HG03045 (cell line): ENCODE measurements around the gene NRXN3.

Source experiments
- ATAC-seq: cut with Tn5 transposase; IDR thresholded peaks from one replicate; pipeline ENCODE4 v1.9.1; 2021; ENCODE audit warnings: mild to moderate bottlenecking, moderate library complexity; ENCODE audit not compliant: unreplicated experiment

Gene NRXN3

DNA sequence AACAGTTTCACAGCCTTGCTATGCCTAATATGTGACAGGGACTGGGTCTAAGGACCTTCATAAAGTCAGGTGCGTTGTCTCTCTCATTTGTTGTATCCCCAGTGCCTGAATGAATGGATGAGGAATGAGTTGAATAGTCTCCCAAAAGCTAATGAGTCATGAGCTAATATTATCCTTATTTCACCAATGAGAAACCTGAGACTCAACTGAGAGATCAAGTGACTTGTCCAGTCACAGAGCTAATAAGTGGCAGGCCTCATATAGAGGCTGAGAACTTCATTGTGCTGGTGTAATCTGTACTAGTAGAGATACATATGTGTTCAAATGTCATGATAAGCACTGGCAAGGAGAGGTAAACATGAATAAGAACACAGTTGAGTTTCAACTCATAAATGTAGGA is 612.4 kb downstream of the NRXN3 start:
- ATAC-seq: no peak

DNA sequence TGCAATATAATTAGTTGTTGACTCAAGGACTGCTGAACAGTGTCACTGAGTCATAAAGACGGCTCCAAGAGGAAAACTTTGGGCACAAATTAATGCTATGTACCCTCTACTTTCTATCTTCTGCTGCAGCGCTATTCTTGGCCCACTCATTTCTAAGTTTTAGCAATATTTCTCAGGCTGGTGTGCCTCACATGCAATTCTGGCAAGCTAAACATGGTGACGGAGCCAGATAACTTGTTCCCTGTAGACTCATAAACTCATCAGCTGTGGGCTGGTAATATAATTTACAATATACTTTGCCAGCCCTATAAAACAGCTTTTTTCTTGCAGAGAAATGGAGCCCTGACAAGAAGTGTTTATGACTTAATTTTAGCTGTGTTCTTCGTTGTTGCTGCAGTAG is 615.1 kb downstream of the NRXN3 start:
- ATAC-seq: no peak

- ATAC-seq: no peak
Measured at GRCh38 chr14:78788467-78789360, 618.5 kb downstream of the NRXN3 start.

DNA sequence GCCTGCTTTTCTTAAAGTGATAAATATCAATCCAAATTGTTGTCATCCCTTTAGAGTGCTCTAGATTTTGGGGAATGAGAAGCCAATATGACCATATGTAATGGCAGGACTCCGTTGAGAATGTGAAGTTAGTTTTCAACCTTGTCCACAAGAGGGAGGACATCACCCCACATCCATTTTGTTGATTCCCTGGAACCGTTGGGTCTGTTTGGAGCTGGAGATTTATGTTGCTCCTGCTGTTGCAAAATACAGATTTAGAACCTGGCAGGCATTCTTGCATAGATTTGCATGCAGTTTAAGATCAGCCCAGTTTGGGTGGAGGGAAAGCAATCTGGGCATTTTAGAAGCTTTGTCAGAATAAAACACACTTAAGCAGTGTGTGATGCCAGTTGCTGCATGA is 620.1 kb downstream of the NRXN3 start:
- no peak for ATAC-seq

- ATAC-seq: no peak
Measured at GRCh38 chr14:78798757-78799156, 628.6 kb downstream of the NRXN3 start.

DNA sequence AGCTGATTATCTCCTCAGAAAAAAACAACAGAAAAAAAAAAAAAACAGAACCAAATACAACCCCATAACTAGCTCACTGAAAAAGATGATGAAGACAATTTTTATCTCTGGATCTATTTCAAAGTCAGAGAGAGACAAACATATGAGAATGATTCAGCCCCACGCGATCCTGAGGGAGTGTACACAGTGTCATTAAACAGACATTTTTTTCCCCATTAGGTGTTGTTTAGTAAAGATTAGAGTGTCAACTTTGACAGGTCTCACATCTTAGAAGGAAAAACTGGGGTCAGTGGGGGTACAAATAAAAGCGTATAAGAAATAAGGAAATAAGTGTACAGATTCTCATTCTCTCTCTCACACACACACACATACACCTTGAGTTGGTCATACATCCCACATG is 635.4 kb downstream of the NRXN3 start:
- ATAC-seq: no peak

GRCh38 chr14:78823035-78823434 is 652.9 kb downstream of the NRXN3 start:
- no peak for ATAC-seq

DNA sequence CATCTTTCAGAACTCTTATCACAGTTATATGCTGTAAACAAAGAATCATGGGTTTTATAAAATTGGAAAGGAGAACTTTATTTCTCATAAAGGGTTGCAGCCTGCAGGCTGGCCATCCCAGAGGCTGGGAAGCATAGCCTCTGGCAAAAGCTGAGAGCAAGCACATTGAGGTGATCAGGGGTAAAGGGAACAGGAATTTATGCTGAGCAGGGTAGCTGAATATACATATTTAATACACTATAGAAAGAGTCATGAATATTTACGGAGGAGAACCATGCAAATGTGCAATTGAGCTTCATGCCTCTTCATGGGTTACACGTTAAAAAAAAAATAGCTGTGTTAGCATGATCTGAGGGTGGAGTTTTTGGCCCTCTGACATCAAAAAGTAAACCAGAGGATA is 653.3 kb downstream of the NRXN3 start:
- ATAC-seq: no peak

GRCh38 chr14:78829274-78829673 is 659.1 kb downstream of the NRXN3 start:
- no peak for ATAC-seq

DNA sequence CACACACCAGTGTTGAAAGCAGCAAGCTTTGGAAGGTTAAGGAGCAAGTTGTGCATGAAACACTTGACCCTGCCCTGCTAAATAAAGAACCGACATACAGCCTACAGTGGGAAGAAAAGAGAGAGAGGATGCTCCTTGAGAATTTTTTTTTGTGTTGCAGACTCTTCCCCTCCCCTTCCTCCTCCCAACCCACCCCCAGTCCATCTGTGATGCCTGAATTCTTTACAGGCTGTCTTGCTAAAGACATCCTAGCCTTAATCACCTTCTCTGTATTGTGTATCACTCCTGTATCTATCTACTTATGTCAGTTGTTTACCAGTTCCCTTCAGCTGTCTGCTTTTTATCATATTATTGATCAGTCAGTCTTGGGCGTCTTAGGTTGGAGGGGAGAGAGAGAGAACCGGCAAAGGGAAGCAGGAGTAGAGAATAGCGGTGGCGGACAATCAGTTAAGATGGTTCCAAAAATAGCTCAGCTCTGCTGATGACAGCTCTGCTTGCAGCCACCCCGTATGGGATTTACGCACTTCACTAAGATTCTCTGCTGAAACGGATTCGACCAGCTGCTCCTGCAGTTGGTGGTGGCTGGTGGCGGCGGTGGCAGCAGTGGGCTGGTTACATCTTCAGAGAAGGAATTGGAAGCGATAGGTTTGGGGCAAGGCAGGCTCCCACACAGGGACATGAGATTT is 664.7 kb downstream of the NRXN3 start:
- no peak for ATAC-seq

DNA sequence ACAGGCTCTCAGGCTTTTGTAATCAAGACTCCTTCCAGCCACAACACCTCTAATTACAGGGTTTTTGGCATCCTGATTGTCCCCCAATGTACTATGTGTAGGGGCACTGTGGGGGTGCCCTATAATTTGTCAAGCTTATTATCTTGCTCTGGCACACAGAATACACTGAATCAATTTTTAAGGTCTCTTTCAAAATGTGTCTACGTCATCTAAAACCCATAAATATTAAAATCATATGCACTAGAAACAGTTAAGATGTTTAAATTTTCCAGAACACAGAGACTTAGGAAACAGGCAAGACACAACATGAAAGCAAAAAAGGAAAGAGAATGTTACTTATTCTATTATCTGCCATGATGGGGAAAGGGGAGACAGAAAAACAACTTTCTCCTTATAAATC is 665.7 kb downstream of the NRXN3 start:
- no peak for ATAC-seq

GRCh38 chr14:78836777-78837176 is 666.6 kb downstream of the NRXN3 start:
- peak; percentile 56 for ATAC-seq

GRCh38 chr14:78838959-78839358 is 668.8 kb downstream of the NRXN3 start:
- no peak for ATAC-seq

GRCh38 chr14:78840898-78841297 is 670.7 kb downstream of the NRXN3 start:
- no peak for ATAC-seq

- ATAC-seq: no peak
Measured at GRCh38 chr14:78847801-78848200, 677.6 kb downstream of the NRXN3 start.

DNA sequence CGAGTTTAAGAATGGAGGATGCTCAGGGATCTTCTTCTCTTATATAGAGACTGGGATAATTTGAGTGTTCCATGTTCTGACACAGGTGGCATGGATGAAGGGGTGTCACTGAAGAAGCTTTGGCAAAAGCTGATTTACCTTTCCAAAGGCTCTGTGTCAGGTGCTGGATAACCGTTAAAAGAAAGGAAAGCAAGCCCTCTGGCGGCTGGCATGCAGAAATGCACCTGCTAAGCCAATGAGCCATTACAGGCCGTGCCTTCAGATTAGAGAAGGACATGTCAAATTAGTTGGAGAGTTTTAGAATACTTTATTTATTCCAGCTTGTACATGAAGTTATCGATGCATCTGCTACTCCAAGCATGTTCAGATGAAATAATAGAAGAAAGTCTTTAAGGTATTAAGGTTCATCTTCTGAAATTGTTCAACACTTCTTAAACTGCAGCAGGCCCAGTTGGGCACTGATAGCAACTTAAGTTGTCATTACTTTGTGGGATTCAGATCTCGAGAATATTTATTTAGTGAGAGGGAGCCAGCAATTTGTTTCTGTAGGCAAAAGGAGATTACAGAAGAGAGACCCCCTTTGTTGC is 678.2 kb downstream of the NRXN3 start:
- peak; percentile 72 for ATAC-seq

- no peak for ATAC-seq
Measured at GRCh38 chr14:78849952-78850351, 679.8 kb downstream of the NRXN3 start.

DNA sequence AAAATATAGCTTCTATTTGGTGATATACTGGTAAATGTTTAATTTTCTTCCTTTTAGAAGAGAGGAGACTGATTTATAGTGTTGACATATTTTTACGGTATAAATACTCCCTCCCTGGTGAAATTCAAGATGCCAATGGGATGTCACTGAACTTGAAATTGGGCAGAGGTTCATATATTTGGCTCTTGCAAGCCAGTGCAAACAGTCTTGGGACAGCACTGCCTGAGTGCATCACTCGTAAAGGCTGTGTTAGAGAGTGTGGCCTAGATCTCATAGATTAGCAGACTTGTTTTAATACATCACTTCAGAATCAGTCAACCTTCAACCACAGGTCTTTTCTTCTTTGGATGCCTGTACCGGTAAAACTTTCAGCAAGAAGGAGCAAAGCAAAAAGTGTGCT is 681.0 kb downstream of the NRXN3 start:
- ATAC-seq: no peak

- no peak for ATAC-seq
Measured at GRCh38 chr14:78852040-78852439, 681.9 kb downstream of the NRXN3 start.

GRCh38 chr14:78857974-78858373 is 687.8 kb downstream of the NRXN3 start:
- no peak for ATAC-seq

- ATAC-seq: no peak
Measured at GRCh38 chr14:78863143-78863542, 693.0 kb downstream of the NRXN3 start.

GRCh38 chr14:78872837-78873236 is 702.7 kb downstream of the NRXN3 start:
- no peak for ATAC-seq
